GM12875 (cell line): Measurements from ENCODE around the gene THAP8.
"Not testable (repeated sequence)": the region's sequence is repeated elsewhere in the genome, so short reads cannot be mapped to it uniquely, and the experiment has no call there.

ENCODE experiments used
- H3K4me3 ChIP-seq: one replicate; pipeline ENCODE4 v1.5.1; 2011; ENCODE audit warnings: low read depth, low read length, control low read depth
- TF ChIP-seq, protein P1 (sequence below): IDR thresholded peaks from 2 replicates; pipeline ENCODE4 v1.5.1; 2011; ENCODE audit warnings: low read depth, mild to moderate bottlenecking, control low read depth, inconsistent platforms, low read length, moderate library complexity, borderline replicate concordance; ENCODE audit not compliant: insufficient read depth

Gene THAP8

DNA sequence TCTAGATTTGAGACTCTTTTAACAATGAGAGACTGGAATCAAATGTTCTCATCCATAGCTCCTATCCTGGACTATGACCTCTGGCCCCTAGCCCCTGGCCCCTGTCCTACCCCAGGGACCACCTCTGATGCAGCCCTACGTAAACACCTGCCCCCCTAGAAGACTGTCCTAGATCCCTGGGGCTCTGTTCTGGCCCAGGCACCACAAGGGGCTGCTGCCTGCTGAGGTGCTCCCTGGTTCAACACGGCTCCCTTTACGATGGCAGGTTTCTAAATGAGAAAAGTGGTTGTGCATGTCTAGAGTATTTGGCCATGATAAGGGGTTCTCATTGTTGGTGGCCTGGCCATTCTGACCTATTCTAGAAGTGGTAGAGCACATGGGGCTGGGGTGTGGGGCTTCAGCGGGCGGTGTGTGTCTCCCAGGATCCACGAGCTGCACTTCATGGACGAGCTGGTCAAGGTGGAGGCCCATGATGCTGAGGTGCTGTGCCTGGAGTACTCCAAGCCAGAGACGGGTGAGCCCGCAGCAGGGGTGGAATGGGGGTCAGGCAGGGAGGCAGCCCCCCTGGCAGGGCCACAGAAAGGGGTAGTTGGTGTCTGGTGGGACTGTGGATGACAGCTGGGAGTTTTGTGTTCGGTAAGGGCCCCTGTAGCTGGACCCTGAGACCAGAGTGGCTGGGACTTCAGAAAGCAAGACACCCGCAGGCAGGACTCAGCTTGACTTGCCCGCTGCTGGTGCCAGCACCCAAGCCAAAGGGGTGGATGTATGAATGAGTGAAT, 30.3 kb upstream of the THAP8 start:
- TF ChIP-seq, protein P1, sequence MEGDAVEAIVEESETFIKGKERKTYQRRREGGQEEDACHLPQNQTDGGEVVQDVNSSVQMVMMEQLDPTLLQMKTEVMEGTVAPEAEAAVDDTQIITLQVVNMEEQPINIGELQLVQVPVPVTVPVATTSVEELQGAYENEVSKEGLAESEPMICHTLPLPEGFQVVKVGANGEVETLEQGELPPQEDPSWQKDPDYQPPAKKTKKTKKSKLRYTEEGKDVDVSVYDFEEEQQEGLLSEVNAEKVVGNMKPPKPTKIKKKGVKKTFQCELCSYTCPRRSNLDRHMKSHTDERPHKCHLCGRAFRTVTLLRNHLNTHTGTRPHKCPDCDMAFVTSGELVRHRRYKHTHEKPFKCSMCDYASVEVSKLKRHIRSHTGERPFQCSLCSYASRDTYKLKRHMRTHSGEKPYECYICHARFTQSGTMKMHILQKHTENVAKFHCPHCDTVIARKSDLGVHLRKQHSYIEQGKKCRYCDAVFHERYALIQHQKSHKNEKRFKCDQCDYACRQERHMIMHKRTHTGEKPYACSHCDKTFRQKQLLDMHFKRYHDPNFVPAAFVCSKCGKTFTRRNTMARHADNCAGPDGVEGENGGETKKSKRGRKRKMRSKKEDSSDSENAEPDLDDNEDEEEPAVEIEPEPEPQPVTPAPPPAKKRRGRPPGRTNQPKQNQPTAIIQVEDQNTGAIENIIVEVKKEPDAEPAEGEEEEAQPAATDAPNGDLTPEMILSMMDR: no peak
- H3K4me3 ChIP-seq: no peak overlapping the region

DNA sequence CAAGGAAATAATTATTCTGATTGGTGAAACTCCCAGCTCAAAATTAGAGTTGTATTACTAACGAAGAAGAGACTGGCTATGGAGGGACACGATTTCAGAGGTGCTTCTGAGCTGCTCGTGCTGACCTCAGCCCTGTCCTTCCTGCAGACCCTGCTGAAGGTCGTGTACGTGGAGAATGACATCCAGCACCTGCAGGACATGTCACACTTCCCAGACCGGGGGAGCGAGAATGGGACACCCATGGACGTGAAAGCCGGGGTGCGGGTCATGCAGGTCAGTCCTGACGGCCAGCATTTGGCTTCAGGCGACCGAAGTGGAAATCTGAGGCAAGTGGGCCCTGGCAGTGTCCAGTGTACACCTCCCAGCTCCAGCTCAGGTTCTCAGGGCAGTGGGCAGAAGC, 28.8 kb upstream of the THAP8 start:
- H3K4me3 ChIP-seq: no peak overlapping the region
- TF ChIP-seq, protein P1: no peak

DNA sequence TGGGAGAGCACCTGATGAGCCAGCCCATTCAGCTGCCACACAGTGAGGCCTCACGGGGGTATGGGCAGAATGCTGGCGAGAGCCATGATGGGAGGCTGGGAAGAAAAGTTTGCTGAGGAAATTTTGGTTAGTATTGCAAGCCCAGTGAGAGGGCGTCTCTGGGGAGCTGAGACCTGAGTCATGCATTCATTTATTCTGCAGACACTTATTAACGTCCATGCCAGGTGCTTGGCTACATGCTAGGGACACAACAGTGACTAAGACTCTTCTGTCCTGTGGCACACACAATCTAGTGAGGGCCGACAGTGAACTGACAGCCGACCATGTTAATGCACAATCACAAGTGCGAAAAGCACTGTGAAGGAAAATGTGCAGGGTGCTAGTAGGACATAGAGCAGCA, 27.8 kb upstream of the THAP8 start:
- no peak overlapping the region for H3K4me3 ChIP-seq
- TF ChIP-seq, protein P1: no peak

DNA sequence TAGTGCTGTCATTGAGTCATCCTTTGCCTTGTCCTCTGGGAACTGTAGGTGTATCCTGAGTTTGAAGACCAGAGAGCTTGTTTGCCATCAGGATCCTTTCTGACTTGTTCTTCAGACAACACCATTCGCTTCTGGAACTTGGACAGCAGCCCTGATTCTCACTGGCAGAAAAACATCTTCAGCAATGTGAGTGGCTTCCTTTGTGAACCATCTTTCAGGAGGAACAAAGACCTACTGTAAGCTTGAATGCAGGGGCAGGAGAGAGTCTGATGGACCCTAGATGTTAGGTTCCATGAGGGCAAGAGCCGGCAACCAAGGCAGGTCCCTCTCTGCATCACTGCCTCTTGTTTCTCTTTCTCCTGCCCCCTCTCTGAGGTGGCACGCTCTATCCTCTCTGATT, 27.3 kb upstream of the THAP8 start:
- H3K4me3 ChIP-seq: no peak overlapping the region
- TF ChIP-seq, protein P1: no peak

DNA sequence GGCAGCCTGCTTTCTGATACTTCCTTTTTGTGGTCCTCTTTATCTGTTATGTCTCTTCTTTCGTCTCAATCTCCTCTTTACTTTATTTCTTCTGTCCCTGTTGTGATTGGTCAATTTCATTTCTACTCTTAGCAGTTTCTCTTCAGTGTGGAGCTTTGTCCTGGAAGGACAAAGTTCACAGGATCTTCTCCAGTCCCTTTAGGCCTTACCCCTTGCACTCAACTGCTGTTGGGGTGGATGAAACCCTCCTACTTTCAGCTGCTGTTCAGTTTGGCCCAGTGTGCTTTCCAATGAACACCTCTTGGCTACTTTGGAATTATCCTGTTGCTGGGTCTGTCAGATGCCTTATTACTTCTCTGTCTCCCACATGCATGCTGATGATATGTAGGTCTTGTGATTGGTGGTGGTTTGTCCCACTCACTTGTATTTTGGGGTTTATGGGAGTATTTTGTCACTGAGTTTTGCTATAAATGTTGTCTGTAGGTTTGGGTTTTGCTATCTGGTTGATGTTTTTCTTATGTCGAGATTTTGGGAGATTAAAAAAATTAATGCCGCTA, 25.4 kb upstream of the THAP8 start:
- TF ChIP-seq, protein P1: no peak
- H3K4me3 ChIP-seq: no peak overlapping the region

DNA sequence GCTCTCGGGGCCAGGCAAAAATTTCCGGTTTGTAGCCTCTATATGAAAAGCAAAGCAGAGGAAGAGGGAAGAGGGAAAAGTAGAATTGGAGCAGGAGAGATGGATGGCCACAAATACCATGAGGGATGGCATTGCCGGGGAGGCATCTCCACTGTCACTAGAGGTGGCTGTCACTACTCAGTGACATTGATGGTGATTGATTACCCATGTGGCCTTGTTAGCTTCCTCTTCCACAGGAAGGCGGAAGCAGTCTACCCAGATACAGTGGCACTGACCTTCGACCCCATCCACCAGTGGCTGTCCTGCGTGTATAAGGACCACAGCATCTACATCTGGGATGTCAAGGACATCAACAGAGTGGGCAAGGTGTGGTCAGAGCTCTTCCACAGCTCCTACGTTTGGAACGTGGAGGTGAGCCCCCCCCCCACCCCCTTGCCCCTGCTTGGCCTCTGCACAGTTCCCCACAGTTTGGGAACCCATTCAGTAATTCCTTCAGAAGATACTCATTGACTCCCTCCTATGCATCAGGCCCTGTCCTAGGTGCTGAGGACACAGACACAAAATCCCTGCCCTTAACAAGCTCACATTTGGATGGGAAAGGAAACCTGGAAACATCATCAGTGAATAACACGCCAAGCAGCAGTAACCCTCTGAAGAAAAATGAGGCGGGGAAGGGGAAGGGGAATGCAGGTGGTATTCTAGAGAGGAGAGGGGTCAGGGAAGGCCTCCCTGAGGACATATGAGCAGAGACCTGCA, 19.2 kb upstream of the THAP8 start:
- no peak overlapping the region for H3K4me3 ChIP-seq
- TF ChIP-seq, protein P1: no peak

DNA sequence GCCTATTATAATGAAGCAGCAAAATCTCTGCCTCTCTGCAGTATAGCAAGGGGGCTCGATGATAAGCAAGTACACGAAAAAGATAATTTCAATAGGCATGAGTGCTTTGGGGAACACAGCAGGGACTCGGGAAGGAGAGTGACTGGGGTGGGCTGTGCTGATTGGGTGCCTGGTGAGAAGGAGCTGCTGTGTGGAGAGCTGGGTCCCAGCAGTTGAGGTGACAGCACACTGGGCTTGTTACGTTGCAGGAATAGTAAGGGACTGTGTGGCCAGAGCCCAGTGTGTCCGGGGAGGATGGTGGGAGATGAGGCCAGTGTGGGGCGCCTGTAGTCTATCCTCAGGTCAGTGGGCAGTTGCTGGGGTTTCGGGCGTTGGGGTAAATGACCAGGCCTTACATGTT, 18.0 kb upstream of the THAP8 start:
- TF ChIP-seq, protein P1: no peak
- H3K4me3 ChIP-seq: no peak overlapping the region

DNA sequence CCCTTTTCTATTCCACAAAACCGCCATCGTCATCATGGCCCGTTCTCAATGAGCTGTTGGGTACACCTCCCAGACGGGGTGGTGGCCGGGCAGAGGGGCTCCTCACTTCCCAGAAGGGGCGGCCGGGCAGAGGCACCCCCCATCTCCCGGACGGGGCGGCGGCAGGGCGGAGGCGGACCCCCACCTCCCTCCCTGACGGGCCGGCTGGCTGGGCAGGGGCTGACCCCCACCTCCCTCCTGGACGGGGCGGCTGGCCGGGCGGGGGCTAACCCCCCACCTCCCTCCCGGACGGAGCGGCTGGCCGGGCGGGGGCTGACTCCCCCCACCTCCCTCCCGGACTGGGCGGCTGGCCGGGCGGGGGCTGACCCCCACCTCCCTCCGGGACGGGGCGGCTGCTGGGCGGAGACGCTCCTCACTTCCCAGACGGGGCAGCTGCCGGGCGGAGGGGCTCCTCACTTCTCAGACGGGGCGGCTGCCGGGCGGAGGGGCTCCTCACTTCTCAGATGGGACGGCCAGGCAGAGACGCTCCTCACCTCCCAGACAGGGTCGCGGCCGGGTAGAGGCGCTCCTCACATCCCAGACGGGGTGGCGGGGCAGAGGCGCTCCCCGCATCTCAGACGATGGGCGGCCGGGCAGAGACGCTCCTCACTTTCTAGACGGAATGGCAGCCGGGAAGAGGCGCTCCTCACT, 14.9 kb upstream of the THAP8 start:
- H3K4me3 ChIP-seq: not testable (repeated sequence)
